Mucosa of descending colon (tissue), 3 donors: ENCODE results near the gene SCN5A. TPM values are rescaled to one million over a fixed set of nuclear protein-coding genes. Genes with fewer than 3 reads are reported as not detected.
"Not testable (repeated sequence)": the region's sequence is repeated elsewhere in the genome, so short reads cannot be mapped to it uniquely, and the experiment has no call there.

Experiments
- ATAC-seq: fragments of 200-7000 bp; cut with Tn5 transposase; one replicate; pipeline ENCODE4 v1.9.1; 2020; ENCODE audit warnings: mild to moderate bottlenecking, moderate library complexity
- DNase-seq, 3 donors: peaks; one replicate each; pipeline ENCODE4 v3.0.0-alpha.2; 2020
- H3K36me3 ChIP-seq: fragments of 200-600 bp; one replicate; pipeline ENCODE4 v1.8.0; 2021; ENCODE audit warnings: low read depth, mild to moderate bottlenecking
- H3K4me1 ChIP-seq: fragments of 200-600 bp; one replicate; pipeline ENCODE4 v1.8.0; 2021; ENCODE audit warnings: low read depth, mild to moderate bottlenecking
- H3K4me3 ChIP-seq: fragments of 200-600 bp; one replicate; pipeline ENCODE4 v1.8.0; 2021; ENCODE audit warnings: mild to moderate bottlenecking
- H3K9me3 ChIP-seq: fragments of 200-600 bp; one replicate; pipeline ENCODE4 v1.8.0; 2021; ENCODE audit warnings: mild to moderate bottlenecking
- intact Hi-C, 2 donors: fragments of 100-400 bp; cut with DNase I in 1 of 2; cut with micrococcal nuclease in 1 of 2; formaldehyde crosslinking; loops; one replicate each; pipeline versions ENCODE4 v1.11.0 to v1.11.1; 2022; cut with DNase I, micrococcal nuclease
- total RNA-seq, 3 donors: library from RNA; stranded (reverse); fragmentation: NEBNext Ultra II Directional in 2 of 3; extraction: Animal tissue kit (Norgen Biotek cat#: 25700) in 2 of 3; gene quantifications; one replicate each; pipeline versions ENCODE4 v1.2.1 to v1.2.4, GENCODE V29; 2021 to 2023
- TF ChIP-seq, protein P1 (sequence below): fragments of 200-600 bp; IDR thresholded peaks from one replicate; pipeline ENCODE4 v1.8.0; 2022; ENCODE audit warnings: antibody characterized with exemption, mild to moderate bottlenecking
- donor health status: DM: no; HTN: no; CAD: no; lungs with moderate emphysema.
- donor health status: DM: no; HTN: no; CAD: no.
- donor health status: DM: no; HTN: yes; CAD: no.

SCN5A gene
- total RNA-seq, 3 donors from 2014 or later = 0.31 to 1.3 (median 0.32) TPM

- peak in 1 of 3 donors; percentile 37 for DNase-seq
- Histone ChIP-seq H3K4me3 (no peak overlapping the region), H3K4me1 (no peaks in the 10 kb centered on the region), H3K9me3 (no peaks in the 10 kb centered on the region), H3K36me3 (no peaks in the 10 kb centered on the region)
- TF ChIP-seq, protein P1, sequence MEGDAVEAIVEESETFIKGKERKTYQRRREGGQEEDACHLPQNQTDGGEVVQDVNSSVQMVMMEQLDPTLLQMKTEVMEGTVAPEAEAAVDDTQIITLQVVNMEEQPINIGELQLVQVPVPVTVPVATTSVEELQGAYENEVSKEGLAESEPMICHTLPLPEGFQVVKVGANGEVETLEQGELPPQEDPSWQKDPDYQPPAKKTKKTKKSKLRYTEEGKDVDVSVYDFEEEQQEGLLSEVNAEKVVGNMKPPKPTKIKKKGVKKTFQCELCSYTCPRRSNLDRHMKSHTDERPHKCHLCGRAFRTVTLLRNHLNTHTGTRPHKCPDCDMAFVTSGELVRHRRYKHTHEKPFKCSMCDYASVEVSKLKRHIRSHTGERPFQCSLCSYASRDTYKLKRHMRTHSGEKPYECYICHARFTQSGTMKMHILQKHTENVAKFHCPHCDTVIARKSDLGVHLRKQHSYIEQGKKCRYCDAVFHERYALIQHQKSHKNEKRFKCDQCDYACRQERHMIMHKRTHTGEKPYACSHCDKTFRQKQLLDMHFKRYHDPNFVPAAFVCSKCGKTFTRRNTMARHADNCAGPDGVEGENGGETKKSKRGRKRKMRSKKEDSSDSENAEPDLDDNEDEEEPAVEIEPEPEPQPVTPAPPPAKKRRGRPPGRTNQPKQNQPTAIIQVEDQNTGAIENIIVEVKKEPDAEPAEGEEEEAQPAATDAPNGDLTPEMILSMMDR = no peak
- intact Hi-C loops = no loop called here
- ATAC-seq = no peak
Observed at GRCh38 chr3:38575279-38575843, 74.1 kb downstream of the SCN5A start.

- DNase-seq = peak in 1 of 3 donors; percentile 5
- TF ChIP-seq, protein P1 = no peak
- no peak for ATAC-seq
- H3K9me3 ChIP-seq = no peaks in the 10 kb centered on the region
- intact Hi-C loops = no loop called here
- H3K4me3 ChIP-seq = no peak overlapping the region
- H3K36me3 ChIP-seq = no peaks in the 10 kb centered on the region
- H3K4me1 ChIP-seq = no peaks in the 10 kb centered on the region
Observed at GRCh38 chr3:38574411-38575278, 74.8 kb downstream of the SCN5A start.

GRCh38 chr3:38573556-38573955 lies 75.9 kb downstream of the SCN5A start:
- no peak for ATAC-seq

GRCh38 chr3:38573111-38573510 lies 76.4 kb downstream of the SCN5A start:
- DNase-seq (no peak), ATAC-seq (no peak)
- H3K4me1 ChIP-seq = no peaks in the 10 kb centered on the region
- no peaks in the 10 kb centered on the region for H3K9me3 ChIP-seq
- TF ChIP-seq, protein P1 = no peak
- intact Hi-C loops = no loop called here
- H3K4me3 ChIP-seq = no peak overlapping the region
- H3K36me3 ChIP-seq = no peaks in the 10 kb centered on the region

More at GRCh38 chr3:38573556-38573955, 75.9 kb downstream of the SCN5A start:
- Histone ChIP-seq H3K4me1 (no peaks in the 10 kb centered on the region), H3K9me3 (no peaks in the 10 kb centered on the region), H3K4me3 (no peak overlapping the region), H3K36me3 (no peaks in the 10 kb centered on the region)
- DNase-seq = no peak
- intact Hi-C loops = no loop called here
- TF ChIP-seq, protein P1 = no peak

DNA sequence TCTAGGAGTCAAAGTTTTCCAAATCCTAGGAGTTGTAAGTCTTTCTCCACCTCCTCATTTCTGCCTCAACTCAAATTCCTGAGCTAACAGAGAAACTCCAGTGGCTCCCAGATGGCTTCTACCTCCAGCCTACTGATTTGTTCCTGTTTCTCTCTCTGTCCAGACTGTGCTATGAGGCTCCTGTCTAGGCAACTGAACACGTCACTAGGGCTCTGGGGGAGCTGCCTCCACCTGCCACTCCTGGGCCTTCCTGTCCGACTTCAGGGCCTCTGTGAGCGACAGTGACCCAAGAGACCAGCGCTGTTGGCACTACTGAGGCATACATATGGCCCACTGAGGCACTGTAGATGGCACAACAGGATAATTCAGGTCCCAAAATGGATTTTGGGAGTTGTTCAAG lies 82.0 kb downstream of the SCN5A start:
- TF ChIP-seq, protein P1 = no peak
- DNase-seq = no peak
- intact Hi-C loops = no loop called here
- Histone ChIP-seq H3K36me3 (no peaks in the 10 kb centered on the region), H3K4me3 (no peak overlapping the region), H3K4me1 (no peaks in the 10 kb centered on the region), H3K9me3 (no peaks in the 10 kb centered on the region)
- ATAC-seq = no peak

- DNase-seq, intact Hi-C loops, ATAC-seq, H3K36me3 ChIP-seq, H3K4me3 ChIP-seq, H3K9me3 ChIP-seq, H3K4me1 ChIP-seq: not testable (repeated sequence)
Observed at GRCh38 chr3:38566794-38567193, 82.7 kb downstream of the SCN5A start.
